Keratinocyte (primary cell): ENCODE data around the gene MEIS2. TPM values are rescaled to one million over a fixed set of nuclear protein-coding genes. Genes with fewer than 3 reads are reported as not detected.

Source experiments
- DNase-seq: peaks from one replicate; pipeline ENCODE4 v3.0.0-alpha.2; 2011; ENCODE audit warnings: low read depth, missing footprints, low spot score
- FAIRE-seq: peaks from 2 replicates; lab custom pipeline; 2011; peaks lifted over from hg19 to GRCh38; lab: Jason Lieb, UNC
- H2AFZ ChIP-seq: 2 replicates; pipeline ENCODE4 v1.6.0; 2012; ENCODE audit warnings: low read length, control low read depth, inconsistent platforms; ENCODE audit not compliant: control insufficient read depth
- H3K27ac ChIP-seq: 2 replicates; pipeline ENCODE4 v1.5.1; 2011; ENCODE audit warnings: low read length; ENCODE audit not compliant: control insufficient read depth, insufficient read depth
- H3K27me3 ChIP-seq: 3 replicates; pipeline ENCODE4 v1.6.0; 2011; ENCODE audit warnings: low read length; ENCODE audit not compliant: control insufficient read depth, insufficient read depth; ENCODE audit errors: extremely low read depth
- H3K36me3 ChIP-seq, 2 experiments: 2 replicates in 1 of 2; 3 replicates in 1 of 2; pipeline ENCODE4 v1.5.1; 2011; ENCODE audit warnings: low read length in 2 of 2, mild to moderate bottlenecking in 1 of 2; ENCODE audit not compliant: control insufficient read depth in 2 of 2, insufficient read depth in 2 of 2; ENCODE audit errors: extremely low read depth in 1 of 2
- H3K4me1 ChIP-seq: 3 replicates; pipeline ENCODE4 v1.5.1; 2011; ENCODE audit warnings: low read length; ENCODE audit not compliant: control insufficient read depth, insufficient read depth; ENCODE audit errors: extremely low read depth
- H3K4me2 ChIP-seq: 3 replicates; pipeline ENCODE4 v1.6.0; 2011; ENCODE audit warnings: low read depth, low read length; ENCODE audit not compliant: control insufficient read depth, insufficient read depth; ENCODE audit errors: extremely low read depth
- H3K4me3 ChIP-seq, 3 experiments: fragments of 200-600 bp in 1 of 3; sonication (generic) in 1 of 3; 2 replicates in 2 of 3; 3 replicates in 1 of 3; pipeline ENCODE4 v1.5.1; 2011 to 2016; ENCODE audit warnings: low read length in 3 of 3, mild to moderate bottlenecking in 3 of 3, control low read depth in 2 of 3, inconsistent platforms in 1 of 3, low read depth in 1 of 3, mixed read lengths in 1 of 3, mixed run types in 1 of 3, moderate library complexity in 1 of 3; ENCODE audit not compliant: control insufficient read depth in 2 of 3, insufficient read depth in 2 of 3; ENCODE audit errors: extremely low read depth in 1 of 3
- H3K79me2 ChIP-seq: 2 replicates; pipeline ENCODE4 v1.6.0; 2012; ENCODE audit warnings: low read length; ENCODE audit not compliant: control insufficient read depth, insufficient read depth
- H3K9ac ChIP-seq: 3 replicates; pipeline ENCODE4 v1.6.0; 2011; ENCODE audit warnings: low read length; ENCODE audit not compliant: control insufficient read depth, insufficient read depth; ENCODE audit errors: extremely low read depth
- H3K9me1 ChIP-seq: 3 replicates; pipeline ENCODE4 v1.6.0; 2011; ENCODE audit warnings: low read length; ENCODE audit not compliant: control insufficient read depth, insufficient read depth; ENCODE audit errors: extremely low read depth
- H3K9me3 ChIP-seq: 2 replicates; pipeline ENCODE4 v1.5.1; 2012; ENCODE audit warnings: low read depth, low read length; ENCODE audit not compliant: control insufficient read depth
- H4K20me1 ChIP-seq: 3 replicates; pipeline ENCODE4 v1.6.0; 2011; ENCODE audit warnings: low read length; ENCODE audit not compliant: control insufficient read depth, insufficient read depth; ENCODE audit errors: extremely low read depth
- CTCF ChIP-seq, 3 experiments: IDR thresholded peaks in 1 of 3; conservative IDR thresholded peaks in 1 of 3; optimal IDR thresholded peaks in 1 of 3; 2 replicates in 2 of 3; 3 replicates in 1 of 3; pipeline versions ENCODE3 to v1.5.1; 2011; ENCODE audit warnings: low read length in 3 of 3, mild to moderate bottlenecking in 3 of 3, moderate library complexity in 2 of 3, control low read depth in 1 of 3, inconsistent platforms in 1 of 3; ENCODE audit not compliant: insufficient read depth in 2 of 3; ENCODE audit errors: extremely low read depth in 1 of 3
- EZH2 ChIP-seq: IDR thresholded peaks from one replicate; pipeline ENCODE4 v1.6.1; 2012; ENCODE audit warnings: inconsistent platforms, mild to moderate bottlenecking, low read length, moderate library complexity
- dilution Hi-C: fragments of 300-500 bp; cut with MboI; formaldehyde crosslinking; loops from one replicate; pipeline ENCODE4 v1.7.0; 2020; ENCODE audit warnings: low sequenced_read_pairs; ENCODE audit not compliant: extremely low pct_ligation_motif_present
- polyA plus RNA-seq, 5 experiments: library from polyadenylated mRNA; depleted of rRNA in 3 of 5; stranded (reverse) in 3 of 5; stranded (forward) in 1 of 5; unstranded in 1 of 5; fragments of >200 nt; gene quantifications; 1 replicate in 1 of 5; 2 replicates in 3 of 5; 3 replicates in 1 of 5; pipeline versions ENCODE4 v1.2.1 to v1.2.3, GENCODE V29; 2011 to 2012; ENCODE audit warnings: missing spikeins in 2 of 5, low read depth in 1 of 5, low replicate concordance in 1 of 5

Gene MEIS2
- polyA plus RNA-seq, 1 donor (not counting 4 experiments of a cell fraction or from before 2014, with no cell fraction given): 11.4 TPM

GRCh38 chr15:36845270-36845669, 255.1 kb downstream of the MEIS2 start:
- FAIRE-seq: no peak
- no peaks in the 10 kb centered on the region for H3K36me3 ChIP-seq
- no peak overlapping the region for H3K4me2 ChIP-seq
- H3K4me1 ChIP-seq: no peaks in the 10 kb centered on the region
- dilution Hi-C loops: no loop called here
- H3K79me2 ChIP-seq: no peaks in the 10 kb centered on the region
- no peak overlapping the region for H3K27ac ChIP-seq
- no peak overlapping the region for H3K4me3 ChIP-seq
- no peak overlapping the region for H2AFZ ChIP-seq
- TF ChIP-seq EZH2 (no peak), CTCF (optimal IDR thresholded peaks at IDR 0.05 in 1 of 3, IDR thresholded peaks at IDR 0.05 in 1 of 3, conservative IDR thresholded peaks at IDR 0.05 in 1 of 3; ENCODE audit: extremely low read depth in 1 of 3, insufficient read depth in 2 of 3, low read length in 3 of 3) (no peak)
- no peaks in the 10 kb centered on the region for H4K20me1 ChIP-seq
- no peak overlapping the region for H3K9ac ChIP-seq
- no peaks in the 10 kb centered on the region for H3K9me3 ChIP-seq
- no peak for DNase-seq
- H3K27me3 ChIP-seq: peaks cover 5% of the 10 kb centered on the region
- H3K9me1 ChIP-seq: no peaks in the 10 kb centered on the region

GRCh38 chr15:36844534-36844998, 255.8 kb downstream of the MEIS2 start:
- Histone ChIP-seq H2AFZ (no peak overlapping the region), H3K9ac (no peak overlapping the region), H3K27me3 (peaks cover 5% of the 10 kb centered on the region), H3K9me1 (no peaks in the 10 kb centered on the region), H3K36me3 (no peaks in the 10 kb centered on the region), H3K4me2 (no peak overlapping the region), H3K4me3 (no peak overlapping the region), H3K4me1 (no peaks in the 10 kb centered on the region), H3K27ac (no peak overlapping the region), H3K79me2 (no peaks in the 10 kb centered on the region), H3K9me3 (no peaks in the 10 kb centered on the region), H4K20me1 (no peaks in the 10 kb centered on the region)
- FAIRE-seq: no peak
- dilution Hi-C loops: no loop called here
- no peak for TF ChIP-seq CTCF (optimal IDR thresholded peaks at IDR 0.05 in 1 of 3, IDR thresholded peaks at IDR 0.05 in 1 of 3, conservative IDR thresholded peaks at IDR 0.05 in 1 of 3; ENCODE audit: extremely low read depth in 1 of 3, insufficient read depth in 2 of 3, low read length in 3 of 3)
- TF ChIP-seq EZH2: no peak
- no peak for DNase-seq
